ENCODE results near the gene RNF224.

The RNF224 gene

GRCh38 chr9:137275588-137276472, 48.5 kb downstream of the RNF224 start:
- no peak for DNase-seq

- DNase-seq: no peak
Measured at GRCh38 chr9:137276473-137277328, 49.4 kb downstream of the RNF224 start.

- no peak for DNase-seq
Measured at GRCh38 chr9:137277329-137278041, 50.2 kb downstream of the RNF224 start, which contains the start of gene TOR4A. Gene TOR4A (plus strand): TSS chr9:137277726. CDS start chr9:137278690, 964 bp downstream.

GRCh38 chr9:137278061-137278701, 50.9 kb downstream of the RNF224 start:
- DNase-seq: no peak
